Measurements from ENCODE around the gene ADGRL3. TPM values are rescaled to one million over a fixed set of nuclear protein-coding genes. Genes with fewer than 3 reads are reported as not detected.

Gene ADGRL3
- total RNA-seq, 3 donors from 2014 or later (not counting 1 experiment from before 2014, with no cell fraction given), result not detected

GRCh38 chr4:61274286-61274685 is 74.2 kb downstream of the ADGRL3 start:
- intact Hi-C loops (cut with micrococcal nuclease), result no loop called here
- no CpG with 5 or more reads among the region's 1 CpG for WGBS (ENCODE audit: insufficient coverage)
- no peak overlapping the region for H3K27ac Mint-ChIP-seq

GRCh38 chr4:61275241-61275640 is 75.1 kb downstream of the ADGRL3 start:
- WGBS (ENCODE audit: insufficient coverage), result 83% methylated on average over 2 of the region's 2 CpGs
- H3K27me3 ChIP-seq (ENCODE audit: control insufficient read depth, insufficient read depth, low read length), result no peaks in the 10 kb centered on the region
- Mint-ChIP-seq H3K4me1 (no peaks in the 10 kb centered on the region), H3K36me3 (no peaks in the 10 kb centered on the region), H3K4me3 (no peak overlapping the region), H3K27ac (no peak overlapping the region), H3K27me3 (ENCODE audit: low read depth in 2 of 2) (no peaks in the 10 kb centered on the region), H3K9me3 (peaks cover 0 to 14% of the 10 kb centered on the region in 2 donors)
- intact Hi-C loops (cut with micrococcal nuclease), result no loop called here
- H3K4me3 ChIP-seq (ENCODE audit: low read length), result no peak overlapping the region
- H3K27ac ChIP-seq (ENCODE audit: low read length), result no peak overlapping the region
- no peaks in the 10 kb centered on the region for H3K36me3 ChIP-seq (ENCODE audit: control insufficient read depth, insufficient read depth, low read length)
- ATAC-seq (no peak), DNase-seq (no peak)
- TF ChIP-seq CTCF (IDR thresholded peaks at IDR 0.05), result no peak
- H3K9me3 ChIP-seq (ENCODE audit: control insufficient read depth, insufficient read depth, low read length), result peaks cover 6% of the 10 kb centered on the region
- H3K4me1 ChIP-seq (ENCODE audit: control insufficient read depth, insufficient read depth, low read length), result no peaks in the 10 kb centered on the region

More at GRCh38 chr4:61274286-61274685, 74.2 kb downstream of the ADGRL3 start:
- Mint-ChIP-seq H3K4me3 (no peak overlapping the region), H3K36me3 (no peaks in the 10 kb centered on the region), H3K9me3 (peaks cover 0 to 10% of the 10 kb centered on the region in 2 donors), H3K4me1 (no peaks in the 10 kb centered on the region), H3K27me3 (ENCODE audit: low read depth in 2 of 2) (no peaks in the 10 kb centered on the region)
- ATAC-seq, result no peak
- no peak overlapping the region for H3K4me3 ChIP-seq (ENCODE audit: low read length)
- no peaks in the 10 kb centered on the region for H3K27me3 ChIP-seq (ENCODE audit: control insufficient read depth, insufficient read depth, low read length)
- TF ChIP-seq CTCF (IDR thresholded peaks at IDR 0.05), result no peak
- H3K4me1 ChIP-seq (ENCODE audit: control insufficient read depth, insufficient read depth, low read length), result no peaks in the 10 kb centered on the region
- no peaks in the 10 kb centered on the region for H3K36me3 ChIP-seq (ENCODE audit: control insufficient read depth, insufficient read depth, low read length)
- no peak for DNase-seq
- H3K9me3 ChIP-seq (ENCODE audit: control insufficient read depth, insufficient read depth, low read length), result peaks cover 6% of the 10 kb centered on the region
- H3K27ac ChIP-seq (ENCODE audit: low read length), result no peak overlapping the region

GRCh38 chr4:61276029-61276428 is 75.9 kb downstream of the ADGRL3 start:
- H3K36me3 Mint-ChIP-seq, result no peaks in the 10 kb centered on the region
- H3K27ac Mint-ChIP-seq, result no peak overlapping the region
- ATAC-seq, result no peak

More at GRCh38 chr4:61276029-61276428, 75.9 kb downstream of the ADGRL3 start:
- H3K27me3 ChIP-seq (ENCODE audit: control insufficient read depth, insufficient read depth, low read length), result no peaks in the 10 kb centered on the region
- peaks cover 6% of the 10 kb centered on the region for H3K9me3 ChIP-seq (ENCODE audit: control insufficient read depth, insufficient read depth, low read length)
- H3K4me3 Mint-ChIP-seq, result no peak overlapping the region
- peaks cover 0 to 14% of the 10 kb centered on the region in 2 donors for H3K9me3 Mint-ChIP-seq
- H3K4me3 ChIP-seq (ENCODE audit: low read length), result no peak overlapping the region
- no peaks in the 10 kb centered on the region for H3K36me3 ChIP-seq (ENCODE audit: control insufficient read depth, insufficient read depth, low read length)
- no peak overlapping the region for H3K27ac ChIP-seq (ENCODE audit: low read length)
- DNase-seq, result no peak
- TF ChIP-seq CTCF (IDR thresholded peaks at IDR 0.05), result no peak
- H3K4me1 ChIP-seq (ENCODE audit: control insufficient read depth, insufficient read depth, low read length), result no peaks in the 10 kb centered on the region
- 63% methylated on average over 1 of the region's 1 CpG for WGBS (ENCODE audit: insufficient coverage)
- intact Hi-C loops (cut with micrococcal nuclease), result no loop called here
- H3K4me1 Mint-ChIP-seq, result no peaks in the 10 kb centered on the region
- H3K27me3 Mint-ChIP-seq (ENCODE audit: low read depth in 2 of 2), result no peaks in the 10 kb centered on the region
